Fibroblast of the aortic adventitia (primary cell): ENCODE measurements around the gene SLFN13. TPM values are rescaled to one million over a fixed set of nuclear protein-coding genes. Genes with fewer than 3 reads are reported as not detected.
"Not testable (repeated sequence)": the region's sequence is repeated elsewhere in the genome, so short reads cannot be mapped to it uniquely, and the experiment has no call there.

Experiments
- DNase-seq: peaks from one replicate; pipeline ENCODE4 v3.0.0-alpha.2; 2010; ENCODE audit warnings: low read depth
- H3K4me3 ChIP-seq: 2 replicates; pipeline ENCODE4 v1.5.1; 2011; ENCODE audit warnings: low read depth, mild to moderate bottlenecking, control low read depth, low read length, moderate library complexity
- total RNA-seq: library from RNA; depleted of rRNA; stranded (reverse); fragments of >200 nt; gene quantifications from 2 replicates; pipeline ENCODE4 v1.2.3, GENCODE V29; 2012; ENCODE audit warnings: low replicate concordance
- TF ChIP-seq, protein P1 (sequence below): IDR thresholded peaks from 2 replicates; pipeline ENCODE4 v1.5.1; 2011; ENCODE audit warnings: mild to moderate bottlenecking, low read length, control low read depth, inconsistent platforms; ENCODE audit not compliant: insufficient read depth

Gene SLFN13
- total RNA-seq, 1 donor: 1.7 TPM

DNA sequence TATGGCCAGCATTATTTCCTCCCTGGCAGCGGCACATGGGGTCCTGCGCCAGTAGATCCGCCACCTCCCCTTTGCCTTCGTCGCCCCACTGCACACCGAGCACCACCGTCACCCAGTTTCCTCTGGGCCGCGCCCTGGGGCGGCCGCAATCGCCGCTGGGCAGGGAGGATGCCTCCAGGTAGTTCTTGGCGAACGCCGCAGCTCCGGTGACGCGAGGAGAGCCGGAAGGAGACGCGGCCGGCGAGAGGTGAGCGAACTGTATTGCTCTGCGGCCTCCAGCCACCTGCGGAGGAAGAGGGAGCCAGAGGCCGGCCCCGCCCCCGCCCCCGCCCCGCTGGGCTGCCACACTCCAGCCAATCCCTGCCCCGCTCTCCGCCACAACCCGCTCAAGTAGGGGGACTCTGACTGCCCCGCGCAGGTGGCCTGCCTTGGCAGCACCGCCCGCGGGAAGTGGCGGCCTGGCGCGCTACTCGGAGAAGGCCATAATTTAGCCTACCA lies 11.8 kb upstream of the SLFN13 start:
- DNase-seq: no peak
- no peak overlapping the region for H3K4me3 ChIP-seq
- TF ChIP-seq, protein P1, sequence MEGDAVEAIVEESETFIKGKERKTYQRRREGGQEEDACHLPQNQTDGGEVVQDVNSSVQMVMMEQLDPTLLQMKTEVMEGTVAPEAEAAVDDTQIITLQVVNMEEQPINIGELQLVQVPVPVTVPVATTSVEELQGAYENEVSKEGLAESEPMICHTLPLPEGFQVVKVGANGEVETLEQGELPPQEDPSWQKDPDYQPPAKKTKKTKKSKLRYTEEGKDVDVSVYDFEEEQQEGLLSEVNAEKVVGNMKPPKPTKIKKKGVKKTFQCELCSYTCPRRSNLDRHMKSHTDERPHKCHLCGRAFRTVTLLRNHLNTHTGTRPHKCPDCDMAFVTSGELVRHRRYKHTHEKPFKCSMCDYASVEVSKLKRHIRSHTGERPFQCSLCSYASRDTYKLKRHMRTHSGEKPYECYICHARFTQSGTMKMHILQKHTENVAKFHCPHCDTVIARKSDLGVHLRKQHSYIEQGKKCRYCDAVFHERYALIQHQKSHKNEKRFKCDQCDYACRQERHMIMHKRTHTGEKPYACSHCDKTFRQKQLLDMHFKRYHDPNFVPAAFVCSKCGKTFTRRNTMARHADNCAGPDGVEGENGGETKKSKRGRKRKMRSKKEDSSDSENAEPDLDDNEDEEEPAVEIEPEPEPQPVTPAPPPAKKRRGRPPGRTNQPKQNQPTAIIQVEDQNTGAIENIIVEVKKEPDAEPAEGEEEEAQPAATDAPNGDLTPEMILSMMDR: no peak

DNA sequence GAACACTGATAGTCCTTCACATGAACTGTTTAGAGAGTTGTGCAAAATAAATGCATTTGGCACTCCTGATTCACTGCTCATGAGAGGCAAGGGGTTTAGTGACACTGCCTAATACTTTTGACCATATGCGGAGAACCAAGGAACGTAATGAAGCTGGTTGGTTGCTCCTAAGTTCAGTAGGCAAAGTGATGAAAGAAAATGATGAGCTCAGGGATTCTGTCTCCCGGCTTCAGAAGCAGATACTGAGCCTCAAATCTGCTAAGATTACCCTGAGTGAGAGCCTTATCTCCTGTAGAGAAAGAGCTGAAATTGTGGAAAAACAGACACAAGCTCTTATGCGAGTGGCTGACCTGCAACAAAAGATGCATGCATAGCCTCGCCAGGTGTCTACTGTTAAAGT lies 5.5 kb upstream of the SLFN13 start:
- DNase-seq, H3K4me3 ChIP-seq: not testable (repeated sequence)

DNA sequence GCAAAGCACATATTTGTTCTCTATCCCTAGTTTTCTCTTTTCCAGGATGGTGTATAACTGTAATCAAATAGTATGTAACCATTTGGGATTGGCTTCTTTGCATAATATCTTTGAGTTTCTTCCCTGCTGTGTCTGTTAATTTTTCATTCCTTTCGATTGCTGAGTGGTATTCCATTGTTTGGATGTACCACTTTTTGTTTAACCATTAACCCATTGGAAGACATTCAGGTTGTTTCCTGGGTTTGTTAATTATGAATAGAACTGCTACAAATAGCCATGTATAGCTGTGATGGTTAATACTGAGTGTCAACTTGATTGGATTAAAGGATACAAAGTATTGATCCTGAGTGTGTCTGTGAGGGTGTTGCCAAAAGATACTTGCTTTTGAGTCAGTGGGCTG lies 4.6 kb upstream of the SLFN13 start:
- H3K4me3 ChIP-seq: no peak overlapping the region
- TF ChIP-seq, protein P1: no peak
- no peak for DNase-seq

DNA sequence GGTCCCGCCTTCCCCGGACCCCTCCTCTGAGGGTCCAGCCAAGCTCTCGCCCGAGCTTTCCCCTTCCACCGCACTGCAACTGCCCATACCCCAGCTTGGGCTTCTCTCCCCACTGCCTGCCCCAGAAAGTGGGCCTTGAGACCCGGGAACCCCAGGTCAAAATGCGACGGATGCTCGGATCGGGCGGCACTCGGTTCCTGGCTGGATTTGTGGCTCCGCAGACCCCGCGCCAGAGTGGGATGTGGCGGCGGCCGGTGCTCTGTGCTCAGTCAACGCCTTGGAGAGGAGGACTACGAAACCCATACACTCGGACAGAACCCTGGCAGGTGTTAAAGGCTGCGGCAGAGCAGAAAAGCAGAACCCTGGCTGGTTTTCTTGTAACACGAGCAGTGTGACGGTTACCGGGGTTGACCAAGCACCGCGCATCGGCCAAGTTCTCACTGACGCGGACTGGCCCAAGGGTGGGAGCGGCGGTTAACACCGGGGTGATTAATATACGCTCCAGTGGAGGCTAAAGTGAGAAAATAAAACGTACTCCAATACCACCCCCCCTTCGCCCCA lies 885 bp upstream of the SLFN13 start:
- peak overlapping the region; percentile 5 for H3K4me3 ChIP-seq
- peak; percentile 21 for DNase-seq
- TF ChIP-seq, protein P1: no peak

DNA sequence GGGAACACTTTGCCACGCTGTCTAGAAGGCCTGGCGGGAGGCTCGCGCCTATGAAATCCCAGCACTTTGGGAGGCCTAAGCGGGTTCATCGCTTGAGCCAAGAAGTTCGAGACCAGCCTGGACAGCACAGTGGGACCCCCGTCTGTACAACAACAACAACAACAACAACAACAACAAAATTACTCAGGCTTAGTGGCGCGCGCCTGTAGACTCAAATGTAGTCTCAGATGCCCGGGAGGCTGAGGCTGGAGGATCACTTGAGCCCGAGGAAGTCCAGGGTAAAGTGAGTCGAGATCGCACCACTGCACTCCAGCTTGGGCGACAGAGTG lies 297 bp upstream of the SLFN13 start:
- no peak overlapping the region for H3K4me3 ChIP-seq
- TF ChIP-seq, protein P1: no peak
- no peak for DNase-seq

DNA sequence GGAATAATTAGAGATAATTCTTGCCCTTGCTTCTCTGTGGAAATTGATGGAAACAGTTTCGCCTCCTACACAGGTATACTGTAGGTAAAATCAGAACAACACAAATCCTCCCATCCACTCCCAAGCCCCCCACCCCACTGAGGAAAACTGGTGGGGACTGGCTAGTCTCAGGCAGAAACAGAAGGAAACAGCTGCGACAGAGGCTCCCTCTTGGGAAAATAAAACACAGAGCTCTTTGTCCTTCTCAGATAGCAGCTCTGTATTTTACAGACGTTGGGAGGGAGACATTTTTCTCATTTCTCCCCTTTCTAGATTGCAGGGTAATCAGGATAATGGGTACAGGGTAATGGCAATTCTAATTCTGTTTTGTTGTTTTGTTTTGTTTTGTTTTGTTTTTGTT lies 1.1 kb downstream of the SLFN13 start:
- TF ChIP-seq, protein P1: no peak
- DNase-seq: no peak
- H3K4me3 ChIP-seq: no peak overlapping the region

DNA sequence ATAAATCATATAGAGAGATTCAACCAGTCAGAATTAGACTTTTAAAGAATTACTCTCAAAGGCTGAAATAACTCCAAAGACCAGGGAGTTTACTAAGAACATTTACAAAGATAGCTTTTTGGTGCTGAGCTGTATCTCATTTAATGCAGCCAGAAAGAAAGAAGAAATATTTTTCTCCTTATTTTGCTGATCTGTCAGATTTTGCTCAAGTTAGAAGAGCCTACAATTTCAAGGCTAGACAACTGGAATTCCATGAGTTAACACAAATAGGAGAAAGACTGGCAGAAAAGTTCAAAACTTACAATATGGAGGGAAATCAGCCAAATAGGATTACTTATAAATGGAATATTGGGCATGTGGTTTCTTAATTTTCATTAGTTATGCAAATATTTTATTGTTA lies 10.1 kb downstream of the SLFN13 start:
- TF ChIP-seq, protein P1: no peak
- DNase-seq: no peak
- H3K4me3 ChIP-seq: no peak overlapping the region
